ENCODE measurements around the gene SURF1.
A peak's percentile ranks its signal among the peaks of the same experiment; 100 is the strongest.
"Not testable (repeated sequence)": the region's sequence is repeated elsewhere in the genome, so short reads cannot be mapped to it uniquely, and the experiment has no call there.

SURF1 gene

DNA sequence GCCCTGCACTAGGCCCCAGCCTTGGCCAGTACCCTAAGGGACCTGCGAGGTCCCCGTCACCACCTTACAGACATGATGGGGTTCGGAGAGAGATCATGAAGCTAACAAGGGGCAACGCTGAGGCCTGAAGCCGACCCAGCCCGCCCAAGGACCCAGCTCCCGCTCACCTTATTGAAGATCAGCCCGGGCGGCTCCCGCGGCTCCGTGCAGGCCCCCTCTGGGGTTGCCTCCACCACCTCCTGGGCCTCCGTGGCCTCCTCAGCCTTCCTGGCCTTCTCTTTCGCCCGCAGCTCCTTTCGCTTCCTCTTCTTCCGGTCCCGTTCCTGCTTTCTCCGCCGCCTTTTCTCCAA, 23.9 kb downstream of the SURF1 start:
- Mint-ChIP-seq H3K27me3 (no peaks in the 10 kb centered on the region), H3K4me3 (no peak overlapping the region), H3K36me3 (ENCODE audit: insufficient read depth) (peaks cover 33% of the 10 kb centered on the region), H3K27ac (ENCODE audit: low read depth) (peak overlapping the region; percentile 65), H3K4me1 (peaks cover 34% of the 10 kb centered on the region), H3K9me3 (no peaks in the 10 kb centered on the region)
- no peak for DNase-seq (ENCODE audit: low spot score in 2 of 2)
- ATAC-seq (replicated peaks; ENCODE audit: extremely low read depth, poor library complexity, severe bottlenecking): no peak

- Mint-ChIP-seq H3K4me1 (peaks cover 34% of the 10 kb centered on the region), H3K36me3 (ENCODE audit: insufficient read depth) (peaks cover 33% of the 10 kb centered on the region), H3K27me3 (no peaks in the 10 kb centered on the region), H3K9me3 (no peaks in the 10 kb centered on the region), H3K4me3 (no peak overlapping the region), H3K27ac (ENCODE audit: low read depth) (peak overlapping the region; percentile 65)
- no peak for ATAC-seq (replicated peaks; ENCODE audit: extremely low read depth, poor library complexity, severe bottlenecking)
- DNase-seq (ENCODE audit: low spot score in 2 of 2): no peak
Observed at GRCh38 chr9:133331641-133332380, 24.5 kb downstream of the SURF1 start.

DNA sequence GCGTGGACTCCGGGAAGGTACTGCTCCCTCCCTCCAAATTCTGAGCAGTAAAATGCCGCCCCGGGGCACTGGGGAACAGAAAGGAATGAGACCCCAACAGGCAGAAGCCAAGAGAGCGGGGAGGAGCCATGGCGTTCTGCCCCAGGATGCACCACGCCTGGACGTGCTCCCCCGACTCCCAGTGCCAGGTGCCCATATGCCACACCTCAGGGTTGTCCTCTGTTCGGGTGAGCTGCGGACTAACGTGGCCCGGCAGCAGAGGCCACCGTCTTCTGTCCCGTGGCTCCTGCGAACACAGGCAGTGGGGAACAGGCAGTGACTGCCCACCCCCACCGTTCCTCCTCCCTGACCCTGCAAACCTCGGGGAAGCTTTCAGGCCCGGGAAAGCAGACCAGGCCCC, 25.1 kb downstream of the SURF1 start:
- peak overlapping the region; percentile 1 for H3K27ac Mint-ChIP-seq (ENCODE audit: low read depth)
- peaks cover 31% of the 10 kb centered on the region for H3K4me1 Mint-ChIP-seq
- no peaks in the 10 kb centered on the region for H3K9me3 Mint-ChIP-seq
- H3K27me3 Mint-ChIP-seq: no peaks in the 10 kb centered on the region
- H3K4me3 Mint-ChIP-seq: no peak overlapping the region
- DNase-seq (ENCODE audit: low spot score in 2 of 2) (no peak), ATAC-seq (replicated peaks; ENCODE audit: extremely low read depth, poor library complexity, severe bottlenecking) (no peak)
- H3K36me3 Mint-ChIP-seq (ENCODE audit: insufficient read depth): peaks cover 31% of the 10 kb centered on the region

GRCh38 chr9:133329306-133330156, 26.8 kb downstream of the SURF1 start:
- H3K36me3 Mint-ChIP-seq (ENCODE audit: insufficient read depth): peaks cover 24% of the 10 kb centered on the region
- ATAC-seq (replicated peaks; ENCODE audit: extremely low read depth, poor library complexity, severe bottlenecking); H3K4me3 Mint-ChIP-seq; H3K27ac Mint-ChIP-seq (ENCODE audit: low read depth); H3K9me3 Mint-ChIP-seq; DNase-seq (ENCODE audit: low spot score in 2 of 2); H3K27me3 Mint-ChIP-seq: not testable (repeated sequence)
- H3K4me1 Mint-ChIP-seq: peaks cover 18% of the 10 kb centered on the region

- H3K9me3 Mint-ChIP-seq: no peaks in the 10 kb centered on the region
- H3K4me1 Mint-ChIP-seq: peaks cover 10% of the 10 kb centered on the region
- H3K36me3 Mint-ChIP-seq (ENCODE audit: insufficient read depth): peaks cover 18% of the 10 kb centered on the region
- peak overlapping the region; percentile 29 for H3K27ac Mint-ChIP-seq (ENCODE audit: low read depth)
- ATAC-seq (replicated peaks; ENCODE audit: extremely low read depth, poor library complexity, severe bottlenecking) (no peak), DNase-seq (ENCODE audit: low spot score in 2 of 2) (no peak)
- H3K27me3 Mint-ChIP-seq: no peaks in the 10 kb centered on the region
- no peak overlapping the region for H3K4me3 Mint-ChIP-seq
Observed at GRCh38 chr9:133327834-133328484, 28.3 kb downstream of the SURF1 start.

DNA sequence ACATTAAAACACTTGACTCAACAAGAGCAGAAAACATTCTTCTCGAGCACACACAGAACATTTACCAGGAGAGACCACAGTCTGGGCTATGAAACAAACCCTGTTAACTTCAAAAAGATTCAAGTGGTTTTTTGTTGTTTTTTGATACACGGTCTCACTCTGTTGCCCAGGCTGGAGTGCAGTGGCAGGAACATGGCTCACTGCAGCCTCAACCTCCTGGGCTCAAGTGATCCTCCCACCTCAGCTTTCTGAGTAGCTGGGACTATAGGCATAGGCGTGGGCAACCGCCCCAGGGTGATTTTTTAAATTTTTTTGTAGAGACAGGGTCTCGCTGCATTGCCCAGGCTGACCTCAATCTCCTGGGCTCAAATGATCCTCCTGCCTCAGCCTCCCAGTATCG, 29.3 kb downstream of the SURF1 start:
- H3K4me3 Mint-ChIP-seq; DNase-seq (ENCODE audit: low spot score in 2 of 2); H3K27me3 Mint-ChIP-seq; H3K27ac Mint-ChIP-seq (ENCODE audit: low read depth); H3K9me3 Mint-ChIP-seq; ATAC-seq (replicated peaks; ENCODE audit: extremely low read depth, poor library complexity, severe bottlenecking); H3K4me1 Mint-ChIP-seq: not testable (repeated sequence)
- H3K36me3 Mint-ChIP-seq (ENCODE audit: insufficient read depth): peaks cover 12% of the 10 kb centered on the region

GRCh38 chr9:133323991-133324703, 32.1 kb downstream of the SURF1 start:
- peaks cover 9% of the 10 kb centered on the region for H3K4me1 Mint-ChIP-seq
- ATAC-seq (replicated peaks; ENCODE audit: extremely low read depth, poor library complexity, severe bottlenecking): no peak
- H3K27ac Mint-ChIP-seq (ENCODE audit: low read depth): no peak overlapping the region

GRCh38 chr9:133323211-133323610, 33.1 kb downstream of the SURF1 start:
- Mint-ChIP-seq H3K9me3 (no peaks in the 10 kb centered on the region), H3K4me3 (no peak overlapping the region), H3K27ac (ENCODE audit: low read depth) (no peak overlapping the region), H3K27me3 (peaks cover 9% of the 10 kb centered on the region), H3K36me3 (ENCODE audit: insufficient read depth) (no peaks in the 10 kb centered on the region), H3K4me1 (peaks cover under 1% of the 10 kb centered on the region)
- no peak for DNase-seq (ENCODE audit: low spot score in 2 of 2)
- ATAC-seq (replicated peaks; ENCODE audit: extremely low read depth, poor library complexity, severe bottlenecking): no peak

More at GRCh38 chr9:133323991-133324703, 32.1 kb downstream of the SURF1 start:
- Mint-ChIP-seq H3K4me3 (no peak overlapping the region), H3K9me3 (no peaks in the 10 kb centered on the region), H3K27me3 (peaks cover 8% of the 10 kb centered on the region), H3K36me3 (ENCODE audit: insufficient read depth) (no peaks in the 10 kb centered on the region)
- DNase-seq (ENCODE audit: low spot score in 2 of 2): no peak

- H3K9me3 Mint-ChIP-seq: no peaks in the 10 kb centered on the region
- H3K4me1 Mint-ChIP-seq: no peaks in the 10 kb centered on the region
- no peak for ATAC-seq (replicated peaks; ENCODE audit: extremely low read depth, poor library complexity, severe bottlenecking)
- no peak overlapping the region for H3K4me3 Mint-ChIP-seq
- H3K36me3 Mint-ChIP-seq (ENCODE audit: insufficient read depth): no peaks in the 10 kb centered on the region
- H3K27me3 Mint-ChIP-seq: peaks cover 14% of the 10 kb centered on the region
- peak overlapping the region; percentile 64 for H3K27ac Mint-ChIP-seq (ENCODE audit: low read depth)
- no peak for DNase-seq (ENCODE audit: low spot score in 2 of 2)
Observed at GRCh38 chr9:133322701-133323100, 33.6 kb downstream of the SURF1 start.

GRCh38 chr9:133321411-133321935, 34.8 kb downstream of the SURF1 start:
- no peak overlapping the region for H3K27ac Mint-ChIP-seq (ENCODE audit: low read depth)
- no peaks in the 10 kb centered on the region for H3K4me1 Mint-ChIP-seq
- ATAC-seq (replicated peaks; ENCODE audit: extremely low read depth, poor library complexity, severe bottlenecking): no peak
- H3K36me3 Mint-ChIP-seq (ENCODE audit: insufficient read depth): no peaks in the 10 kb centered on the region
- no peak overlapping the region for H3K4me3 Mint-ChIP-seq
- no peak for DNase-seq (ENCODE audit: low spot score in 2 of 2)
- no peaks in the 10 kb centered on the region for H3K9me3 Mint-ChIP-seq
- H3K27me3 Mint-ChIP-seq: peaks cover 26% of the 10 kb centered on the region

GRCh38 chr9:133320421-133320881, 35.8 kb downstream of the SURF1 start:
- H3K27me3 Mint-ChIP-seq: peaks cover 29% of the 10 kb centered on the region
- H3K4me3 Mint-ChIP-seq: no peak overlapping the region
- H3K27ac Mint-ChIP-seq (ENCODE audit: low read depth): no peak overlapping the region
- no peak for DNase-seq (ENCODE audit: low spot score in 2 of 2)
- no peaks in the 10 kb centered on the region for H3K4me1 Mint-ChIP-seq
- H3K9me3 Mint-ChIP-seq: no peaks in the 10 kb centered on the region
- ATAC-seq (replicated peaks; ENCODE audit: extremely low read depth, poor library complexity, severe bottlenecking): no peak
- H3K36me3 Mint-ChIP-seq (ENCODE audit: insufficient read depth): no peaks in the 10 kb centered on the region

DNA sequence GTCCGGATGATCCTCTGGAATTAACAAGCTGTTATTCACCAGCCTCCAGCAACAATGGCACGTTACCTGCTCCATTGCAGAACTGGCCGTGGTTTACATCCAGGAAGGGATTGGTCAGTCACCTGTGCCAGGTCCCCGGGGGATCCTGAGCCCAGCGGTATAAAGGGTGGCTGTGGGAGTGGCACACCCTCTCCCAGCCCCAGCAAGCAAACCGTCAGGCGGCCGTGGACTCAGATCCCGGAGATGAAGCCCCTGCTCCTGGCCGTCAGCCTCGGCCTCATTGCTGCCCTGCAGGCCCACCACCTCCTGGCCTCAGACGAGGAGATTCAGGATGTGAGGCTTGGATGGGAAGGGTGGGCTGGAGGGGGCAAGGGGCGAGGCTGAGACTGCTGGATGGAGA, 38.7 kb downstream of the SURF1 start:
- not testable (repeated sequence) for H3K9me3 Mint-ChIP-seq; DNase-seq (ENCODE audit: low spot score in 2 of 2); H3K4me3 Mint-ChIP-seq; H3K27ac Mint-ChIP-seq (ENCODE audit: low read depth); ATAC-seq (replicated peaks; ENCODE audit: extremely low read depth, poor library complexity, severe bottlenecking); H3K4me1 Mint-ChIP-seq; H3K36me3 Mint-ChIP-seq (ENCODE audit: insufficient read depth)
- peaks cover 29% of the 10 kb centered on the region for H3K27me3 Mint-ChIP-seq
